GM23248 (cell line): ENCODE measurements around the gene OR1L6. TPM values are rescaled to one million over a fixed set of nuclear protein-coding genes. Genes with fewer than 3 reads are reported as not detected.

ENCODE experiments used
- DNase-seq: peaks from one replicate; pipeline ENCODE4 v3.0.0-alpha.2; 2015
- H2AFZ ChIP-seq: fragments of 200-600 bp; sonication (generic); 2 replicates; pipeline ENCODE4 v1.6.1; 2016; ENCODE audit warnings: antibody characterized with exemption
- H3F3A ChIP-seq: fragments of 200-600 bp; sonication (generic); 2 replicates; pipeline ENCODE4 v1.6.1; 2016; ENCODE audit warnings: mild to moderate bottlenecking, antibody characterized with exemption, mixed run types; ENCODE audit not compliant: insufficient read depth
- H3K27ac ChIP-seq: fragments of 200-600 bp; sonication (generic); 2 replicates; pipeline ENCODE4 v1.5.1; 2016; ENCODE audit warnings: mild to moderate bottlenecking
- H3K27me3 ChIP-seq: fragments of 200-600 bp; sonication (generic); replicated peaks from 2 replicates; pipeline ENCODE4 v1.6.1; 2016; ENCODE audit warnings: mild to moderate bottlenecking; ENCODE audit not compliant: insufficient read depth
- H3K36me3 ChIP-seq: fragments of 200-600 bp; sonication (generic); 2 replicates; pipeline ENCODE4 v1.6.1; 2016; ENCODE audit warnings: low read depth, mild to moderate bottlenecking
- H3K4me1 ChIP-seq: fragments of 200-600 bp; sonication (generic); 2 replicates; pipeline ENCODE4 v1.6.1; 2016; ENCODE audit warnings: mild to moderate bottlenecking; ENCODE audit not compliant: insufficient read depth
- H3K4me2 ChIP-seq: fragments of 200-600 bp; sonication (generic); one replicate; pipeline ENCODE4 v1.6.1; 2016; ENCODE audit warnings: mild to moderate bottlenecking; ENCODE audit not compliant: unreplicated experiment
- H3K4me3 ChIP-seq: fragments of 200-600 bp; sonication (generic); 2 replicates; pipeline ENCODE4 v1.5.1; 2016; ENCODE audit warnings: mild to moderate bottlenecking
- H3K79me2 ChIP-seq: fragments of 200-600 bp; sonication (generic); 2 replicates; pipeline ENCODE4 v1.6.1; 2016; ENCODE audit warnings: mild to moderate bottlenecking; ENCODE audit not compliant: insufficient read depth
- H3K9ac ChIP-seq: fragments of 200-600 bp; sonication (generic); 2 replicates; pipeline ENCODE4 v1.6.1; 2016; ENCODE audit warnings: mild to moderate bottlenecking
- H3K9me2 ChIP-seq: fragments of 200-600 bp; sonication (generic); 2 replicates; pipeline ENCODE4 v1.6.1; 2016; ENCODE audit warnings: mixed run types, mild to moderate bottlenecking, moderate library complexity; ENCODE audit not compliant: insufficient read depth
- H3K9me3 ChIP-seq: fragments of 200-600 bp; sonication (generic); one replicate; pipeline ENCODE4 v1.6.1; 2017; ENCODE audit warnings: low read depth
- H4K20me1 ChIP-seq: fragments of 200-600 bp; sonication (generic); 2 replicates; pipeline ENCODE4 v1.6.0; 2016; ENCODE audit not compliant: insufficient read depth
- EZH2 ChIP-seq: fragments of 200-600 bp; sonication (generic); IDR thresholded peaks from 2 replicates; pipeline ENCODE4 v1.6.1; 2018; ENCODE audit warnings: antibody characterized with exemption, mild to moderate bottlenecking; ENCODE audit not compliant: insufficient read depth, poor library complexity, severe bottlenecking
- EZH2phosphoT487 ChIP-seq: fragments of 200-600 bp; sonication (generic); IDR thresholded peaks from 2 replicates; pipeline ENCODE4 v1.6.1; 2018; ENCODE audit warnings: antibody characterized with exemption, moderate library complexity, mild to moderate bottlenecking, low read depth; ENCODE audit not compliant: insufficient read depth
- WGBS, 2 experiments: methylation state at CpG; one replicate each; pipeline ENCODE4 v1.1.6; 2015 to 2017; ENCODE audit warnings: low lambda C conversion rate in 2 of 2, low coverage in 1 of 2; ENCODE audit errors: missing lambda C conversion rate in 2 of 2; 5-methylcytosine and 5-hydroxymethylcytosine counted together
- in situ Hi-C: fragments of 300-500 bp; cut with MboI; formaldehyde crosslinking; loops from 2 replicates; pipeline ENCODE4 v1.15.0; 2020
- polyA plus RNA-seq: library from polyadenylated mRNA; unstranded; fragments of >200 nt; fragmentation: Nextera tagmentation; extraction: Ambion mirVana; gene quantifications from 2 replicates; pipeline ENCODE4 v1.2.1, GENCODE V29; 2016
- total RNA-seq: library from RNA; depleted of rRNA; stranded (reverse); fragments of >200 nt; shearing (Covaris generic); gene quantifications from 2 replicates; pipeline ENCODE4 v1.2.3, GENCODE V29; 2014; rRNA removed

The OR1L6 gene
- total and polyA plus RNA-seq, 2 experiments from 2014 or later = not detected

- TF ChIP-seq EZH2phosphoT487 (no peak), EZH2 (no peak)
- H3K27ac ChIP-seq = no peak overlapping the region
- H3K27me3 ChIP-seq = no peaks in the 10 kb centered on the region
- DNase-seq = no peak
- no peaks in the 10 kb centered on the region for H3K9me2 ChIP-seq
- no peaks in the 10 kb centered on the region for H3K36me3 ChIP-seq
- no peak overlapping the region for H2AFZ ChIP-seq
- H4K20me1 ChIP-seq = no peaks in the 10 kb centered on the region
- H3K79me2 ChIP-seq = no peaks in the 10 kb centered on the region
- H3K4me3 ChIP-seq = no peak overlapping the region
- no peaks in the 10 kb centered on the region for H3K9me3 ChIP-seq
- 74 to 75% methylated on average over 5 of the region's 5 CpGs for WGBS, 2 experiments
- H3F3A ChIP-seq = no peaks in the 10 kb centered on the region
- H3K9ac ChIP-seq = no peak overlapping the region
- H3K4me2 ChIP-seq = no peak overlapping the region
- in situ Hi-C loops = loop anchor here (10.0 kb wide), 1 partner anchor 297 kb away; no protein-coding TSS in a partner anchor
- H3K4me1 ChIP-seq = no peaks in the 10 kb centered on the region
These were observed 50.0 kb downstream of the OR1L6 start for GRCh38 chr9:122791872-122792669.

- H3F3A ChIP-seq = no peaks in the 10 kb centered on the region
- TF ChIP-seq EZH2phosphoT487 = no peak
- TF ChIP-seq EZH2 = no peak
- H3K9me2 ChIP-seq = no peaks in the 10 kb centered on the region
- H3K79me2 ChIP-seq = no peaks in the 10 kb centered on the region
- no peaks in the 10 kb centered on the region for H3K9me3 ChIP-seq
- no peaks in the 10 kb centered on the region for H3K27me3 ChIP-seq
- H4K20me1 ChIP-seq = no peaks in the 10 kb centered on the region
- H2AFZ ChIP-seq = no peak overlapping the region
- peak; percentile 38 for DNase-seq
- H3K4me1 ChIP-seq = no peaks in the 10 kb centered on the region
- 59 to 64% methylated on average over 6 of the region's 6 CpGs for WGBS, 2 experiments
- no peaks in the 10 kb centered on the region for H3K36me3 ChIP-seq
- no peak overlapping the region for H3K27ac ChIP-seq
- no peak overlapping the region for H3K9ac ChIP-seq
- in situ Hi-C loops = loop anchor here (10.0 kb wide), 1 partner anchor 303 kb away; no protein-coding TSS in a partner anchor
- no peak overlapping the region for H3K4me2 ChIP-seq
- no peak overlapping the region for H3K4me3 ChIP-seq
These were observed 55.4 kb downstream of the OR1L6 start for GRCh38 chr9:122797316-122798063.

Other genes starting within 250 kb of the OR1L6 start
- 0.22 TPM in 1 of 2 replicates, not detected in the other for gene OR1J2, start 231.5 kb upstream of the OR1L6 start, total RNA-seq
- 0.20 and 0.28 TPM in 2 replicates for gene OR1J2, start 231.5 kb upstream of the OR1L6 start, polyA plus RNA-seq
- gene OR1J4, start 223.2 kb upstream of the OR1L6 start, total RNA-seq = 0.22 TPM in 1 of 2 replicates, not detected in the other
- gene OR1J4, start 223.2 kb upstream of the OR1L6 start, polyA plus RNA-seq = 0.42 and 0.80 TPM in 2 replicates
- gene OR1N1, start 215.0 kb upstream of the OR1L6 start, total RNA-seq = not detected in 2 replicates
- not detected in 2 replicates for gene OR1N1, start 215.0 kb upstream of the OR1L6 start, polyA plus RNA-seq
- gene OR1N2, start 189.2 kb upstream of the OR1L6 start, total RNA-seq = not detected in 2 replicates
- not detected in 2 replicates for gene OR1N2, start 189.2 kb upstream of the OR1L6 start, polyA plus RNA-seq
- gene OR1L8, start 158.9 kb upstream of the OR1L6 start, total RNA-seq = 0.22 TPM in 1 of 2 replicates, not detected in the other
- gene OR1L8, start 158.9 kb upstream of the OR1L6 start, polyA plus RNA-seq = not detected in 2 replicates
- not detected in 2 replicates for gene OR1Q1, start 127.6 kb upstream of the OR1L6 start, total RNA-seq
- 0.26 TPM in 1 of 2 replicates, not detected in the other for gene OR1Q1, start 127.6 kb upstream of the OR1L6 start, polyA plus RNA-seq
- not detected in 2 replicates for gene OR1B1, start 84.7 kb upstream of the OR1L6 start, total RNA-seq
- not detected in 2 replicates for gene OR1B1, start 84.7 kb upstream of the OR1L6 start, polyA plus RNA-seq
- gene OR1L1, start 80.6 kb upstream of the OR1L6 start, total RNA-seq = not detected in 2 replicates
- gene OR1L1, start 80.6 kb upstream of the OR1L6 start, polyA plus RNA-seq = not detected in 2 replicates
- not detected in 2 replicates for gene OR1L3, start 67.2 kb upstream of the OR1L6 start, total RNA-seq
- not detected in 2 replicates for gene OR1L3, start 67.2 kb upstream of the OR1L6 start, polyA plus RNA-seq
- gene OR1L4, start 18.3 kb upstream of the OR1L6 start, total RNA-seq = not detected in 2 replicates
- gene OR1L4, start 18.3 kb upstream of the OR1L6 start, polyA plus RNA-seq = not detected in 2 replicates
- not detected in 2 replicates for gene OR5C1, start 46.6 kb downstream of the OR1L6 start, total RNA-seq
- not detected in 2 replicates for gene OR5C1, start 46.6 kb downstream of the OR1L6 start, polyA plus RNA-seq
- not detected in 2 replicates for gene OR1K1, start 57.8 kb downstream of the OR1L6 start, total RNA-seq
- gene OR1K1, start 57.8 kb downstream of the OR1L6 start, polyA plus RNA-seq = not detected in 2 replicates
- gene PDCL, start 86.3 kb downstream of the OR1L6 start, total RNA-seq = 25.2 and 31.2 TPM in 2 replicates
- gene PDCL, start 86.3 kb downstream of the OR1L6 start, polyA plus RNA-seq = 18.9 and 20.6 TPM in 2 replicates
- 26.8 and 34.7 TPM in 2 replicates for gene RC3H2, start 163.1 kb downstream of the OR1L6 start, total RNA-seq
- gene RC3H2, start 163.1 kb downstream of the OR1L6 start, polyA plus RNA-seq = 19.8 and 22.1 TPM in 2 replicates
- gene ZBTB6, start 171.0 kb downstream of the OR1L6 start, total RNA-seq = 8.3 and 9.8 TPM in 2 replicates
- gene ZBTB6, start 171.0 kb downstream of the OR1L6 start, polyA plus RNA-seq = 4.4 and 4.5 TPM in 2 replicates
- gene ZBTB26, start 189.2 kb downstream of the OR1L6 start, total RNA-seq = 2.3 and 5.2 TPM in 2 replicates
- 1.8 and 2.0 TPM in 2 replicates for gene ZBTB26, start 189.2 kb downstream of the OR1L6 start, polyA plus RNA-seq
- gene RABGAP1, start 198.7 kb downstream of the OR1L6 start, total RNA-seq = 16.0 and 23.9 TPM in 2 replicates
- gene RABGAP1, start 198.7 kb downstream of the OR1L6 start, polyA plus RNA-seq = 6.7 and 8.0 TPM in 2 replicates